WTC11 (cell line): ENCODE data around the gene KCNJ16. TPM values are rescaled to one million over a fixed set of nuclear protein-coding genes. Genes with fewer than 3 reads are reported as not detected.

Source experiments
- ATAC-seq: fragments of 200-7000 bp; cut with Tn5 transposase; 2 replicates; pipeline ENCODE4 v1.10.0; 2021; ENCODE audit warnings: mild to moderate bottlenecking, moderate library complexity
- CTCF ChIA-PET: fragments of 300-600 bp; sonication (Branson Sonifier 250); formaldehyde crosslinking; loops from one replicate; lab custom pipeline; 2021; ENCODE audit warnings: antibody characterized with exemption; lab: Charles Lee
- POLR2A ChIA-PET: fragments of 350-600 bp; sonication (Branson Sonifier 250); formaldehyde crosslinking; loops from one replicate; lab custom pipeline; 2021; ENCODE audit warnings: antibody characterized with exemption; lab: Charles Lee
- DNase-seq: peaks from one replicate; pipeline ENCODE4 v3.0.0; 2021; ENCODE audit warnings: low spot score
- H3K27ac Mint-ChIP-seq: 2 replicates; pipeline ENCODE4 v1.8.0; 2021; ENCODE audit warnings: mixed read lengths
- H3K27me3 Mint-ChIP-seq: 2 replicates; pipeline ENCODE4 v1.8.0; 2021; ENCODE audit warnings: low read depth, mild to moderate bottlenecking, moderate library complexity, mixed read lengths
- H3K36me3 Mint-ChIP-seq: 2 replicates; pipeline ENCODE4 v1.8.0; 2021; ENCODE audit warnings: mixed read lengths
- H3K4me1 Mint-ChIP-seq: 2 replicates; pipeline ENCODE4 v1.8.0; 2022; ENCODE audit warnings: mixed read lengths
- H3K4me3 Mint-ChIP-seq: 2 replicates; pipeline ENCODE4 v1.8.0; 2021; ENCODE audit warnings: mild to moderate bottlenecking, moderate library complexity, mixed read lengths
- H3K9me3 Mint-ChIP-seq: 2 replicates; pipeline ENCODE4 v1.8.0; 2021; ENCODE audit warnings: mixed read lengths
- ARID4B ChIP-seq: sonication (generic); formaldehyde crosslinking; IDR thresholded peaks from 2 replicates; pipeline ENCODE4 v1.8.0; 2023; ENCODE audit warnings: missing genetic modification reagents, mild to moderate bottlenecking, borderline replicate concordance
- CBFB ChIP-seq: sonication (generic); formaldehyde crosslinking; IDR thresholded peaks from 2 replicates; pipeline ENCODE4 v1.8.1; 2022; ENCODE audit warnings: mild to moderate bottlenecking, low read depth, missing genetic modification reagents
- CREB1 ChIP-seq: sonication (generic); formaldehyde crosslinking; IDR thresholded peaks from 2 replicates; pipeline ENCODE4 v1.8.0; 2023; ENCODE audit warnings: mild to moderate bottlenecking, missing genetic modification reagents
- E2F4 ChIP-seq: sonication (generic); formaldehyde crosslinking; IDR thresholded peaks from 2 replicates; pipeline ENCODE4 v1.8.1; 2022; ENCODE audit warnings: low read depth, mild to moderate bottlenecking, moderate library complexity, missing genetic modification reagents, borderline replicate concordance
- FOXP4 ChIP-seq: sonication (generic); formaldehyde crosslinking; IDR thresholded peaks from 2 replicates; pipeline ENCODE4 v1.8.0; 2022; ENCODE audit warnings: mild to moderate bottlenecking, missing genetic modification reagents
- GTF2I ChIP-seq: fragments of 250-450 bp; sonication (Bioruptor Pico); conservative IDR thresholded peaks from 2 replicates; pipeline ENCODE4 v1.4.0; 2021; ENCODE audit warnings: mild to moderate bottlenecking
- NFATC4 ChIP-seq: fragments of 250-450 bp; sonication (Bioruptor Pico); IDR thresholded peaks from 2 replicates; pipeline ENCODE4 v1.9.0; 2021; ENCODE audit warnings: mild to moderate bottlenecking
- NFE2L1 ChIP-seq: sonication (generic); formaldehyde crosslinking; IDR thresholded peaks from 2 replicates; pipeline ENCODE4 v1.8.1; 2023; ENCODE audit warnings: missing genetic modification reagents
- PREB ChIP-seq: sonication (generic); formaldehyde crosslinking; IDR thresholded peaks from 2 replicates; pipeline ENCODE4 v1.8.1; 2022; ENCODE audit warnings: mild to moderate bottlenecking, missing genetic modification reagents, moderate library complexity, borderline replicate concordance
- PRRX2 ChIP-seq: fragments of 250-450 bp; sonication (Bioruptor Pico); IDR thresholded peaks from 2 replicates; pipeline ENCODE4 v1.8.0; 2021; ENCODE audit warnings: mild to moderate bottlenecking
- RELA ChIP-seq: sonication (generic); formaldehyde crosslinking; IDR thresholded peaks from 2 replicates; pipeline ENCODE4 v1.8.1; 2022; ENCODE audit warnings: missing genetic modification reagents, mild to moderate bottlenecking, borderline replicate concordance
- TEAD4 ChIP-seq: sonication (generic); formaldehyde crosslinking; IDR thresholded peaks from 2 replicates; pipeline ENCODE4 v1.8.0; 2022; ENCODE audit warnings: mild to moderate bottlenecking, missing genetic modification reagents
- ZNF138 ChIP-seq: sonication (generic); formaldehyde crosslinking; conservative IDR thresholded peaks from 2 replicates; pipeline ENCODE4 v1.8.1; 2022; ENCODE audit warnings: mild to moderate bottlenecking, moderate library complexity, missing genetic modification reagents
- ZNF396 ChIP-seq: fragments of 250-450 bp; sonication (Bioruptor Pico); IDR thresholded peaks from 2 replicates; pipeline ENCODE4 v1.8.0; 2021; ENCODE audit warnings: mild to moderate bottlenecking, moderate library complexity, borderline replicate concordance
- ZNF423 ChIP-seq: fragments of 250-450 bp; sonication (Bioruptor Pico); IDR thresholded peaks from 2 replicates; pipeline ENCODE4 v2.1.2; 2022; ENCODE audit warnings: mild to moderate bottlenecking, moderate library complexity
- total RNA-seq: library from RNA; stranded (reverse); gene quantifications from 3 replicates; pipeline ENCODE4 v1.2.3, GENCODE V29; 2021

KCNJ16 gene
- total RNA-seq, 1 experiment from 2014 or later: not detected

GRCh38 chr17:70047619-70048419 is 27.2 kb upstream of the KCNJ16 start (continued):
- no peak for TF ChIP-seq PRRX2 (CRISPR knock-in tag)
- TF ChIP-seq FOXP4 (CRISPR knock-in tag): no peak
- no peak for TF ChIP-seq GTF2I (CRISPR knock-in tag)
- TF ChIP-seq TEAD4 (CRISPR knock-in tag): no peak
- TF ChIP-seq ZNF423: no peak
- no peak for TF ChIP-seq NFATC4 (CRISPR knock-in tag)
- no peak for TF ChIP-seq PREB (CRISPR knock-in tag)
- no peak for TF ChIP-seq E2F4 (CRISPR knock-in tag)
- TF ChIP-seq, all 79 proteins: peak for 0

- CTCF ChIA-PET: no interaction called here
- POLR2A ChIA-PET: no interaction called here
- Mint-ChIP-seq H3K4me3 (no peak overlapping the region), H3K27ac (no peak overlapping the region), H3K4me1 (peaks cover 3% of the 10 kb centered on the region), H3K27me3 (no peaks in the 10 kb centered on the region), H3K36me3 (no peaks in the 10 kb centered on the region), H3K9me3 (no peaks in the 10 kb centered on the region)
- DNase-seq (no peak), ATAC-seq (no peak)
- no peak for TF ChIP-seq RELA
- TF ChIP-seq NFE2L1 (CRISPR knock-in tag): no peak
- TF ChIP-seq ZNF138 (CRISPR knock-in tag): no peak
- no peak for TF ChIP-seq ZNF396 (CRISPR knock-in tag)
- no peak for TF ChIP-seq CBFB (CRISPR knock-in tag)
- no peak for TF ChIP-seq CREB1 (CRISPR knock-in tag)
- no peak for TF ChIP-seq ARID4B (CRISPR knock-in tag)
Observed at GRCh38 chr17:70049801-70050591, 25.0 kb upstream of the KCNJ16 start.
